CD14-positive monocyte (primary cell): ENCODE data around the gene BCL7C. TPM values are rescaled to one million over a fixed set of nuclear protein-coding genes. Genes with fewer than 3 reads are reported as not detected.
A peak's percentile ranks its signal among the peaks of the same experiment; 100 is the strongest.

Experiments used
- DNase-seq, 3 donors: peaks; one replicate each; pipeline ENCODE4 v3.0.0-alpha.2; 2011 to 2022
- H2AFZ ChIP-seq: 2 replicates; pipeline ENCODE4 v1.6.0; 2012; ENCODE audit warnings: mild to moderate bottlenecking, low read depth, low read length, inconsistent platforms; ENCODE audit not compliant: insufficient read depth, poor library complexity, severe bottlenecking
- H3K27ac ChIP-seq, 2 donors: 1 replicate in 1 of 2; 2 replicates in 1 of 2; pipeline ENCODE4 v1.5.1; 2012 to 2013; ENCODE audit warnings: low read length in 2 of 2, control low read depth in 1 of 2, inconsistent platforms in 1 of 2, low read depth in 1 of 2, mild to moderate bottlenecking in 1 of 2
- H3K27me3 ChIP-seq, 2 donors: one replicate each; pipeline versions ENCODE4 v1.6.0 to v1.6.1; 2011 to 2013; ENCODE audit warnings: low read length in 2 of 2; ENCODE audit not compliant: control insufficient read depth in 2 of 2, insufficient read depth in 2 of 2
- H3K36me3 ChIP-seq, 2 donors: replicated peaks in 1 of 2; 1 replicate in 1 of 2; 2 replicates in 1 of 2; pipeline versions ENCODE4 v1.5.1 to v1.6.1; 2012 to 2013; ENCODE audit warnings: low read length in 2 of 2, control low read depth in 1 of 2, inconsistent platforms in 1 of 2, mild to moderate bottlenecking in 1 of 2; ENCODE audit not compliant: insufficient read depth in 2 of 2, control insufficient read depth in 1 of 2
- H3K4me1 ChIP-seq, 2 donors: 1 replicate in 1 of 2; 2 replicates in 1 of 2; pipeline versions ENCODE4 v1.5.1 to v1.6.1; 2012 to 2013; ENCODE audit warnings: low read length in 2 of 2, control low read depth in 1 of 2, inconsistent platforms in 1 of 2, mild to moderate bottlenecking in 1 of 2, moderate library complexity in 1 of 2; ENCODE audit not compliant: insufficient read depth in 2 of 2, control insufficient read depth in 1 of 2
- H3K4me2 ChIP-seq: replicated peaks from 2 replicates; pipeline ENCODE3; 2012; ENCODE audit warnings: low read length, moderate library complexity, mild to moderate bottlenecking; ENCODE audit not compliant: poor library complexity, severe bottlenecking; ENCODE audit errors: extremely low read depth
- H3K4me3 ChIP-seq, 3 experiments: fragments of 200-600 bp in 1 of 3; sonication (generic) in 1 of 3; replicated peaks in 1 of 3; 1 replicate in 2 of 3; 2 replicates in 1 of 3; pipeline ENCODE4 v1.5.1; 2011 to 2013; ENCODE audit warnings: low read length in 3 of 3, mild to moderate bottlenecking in 3 of 3, control low read depth in 2 of 3, low read depth in 2 of 3, inconsistent platforms in 1 of 3, moderate library complexity in 1 of 3
- H3K79me2 ChIP-seq: 2 replicates; pipeline ENCODE4 v1.6.0; 2012; ENCODE audit warnings: mild to moderate bottlenecking, control low read depth, inconsistent platforms, low read length, moderate library complexity; ENCODE audit not compliant: insufficient read depth
- H3K9ac ChIP-seq: 2 replicates; pipeline ENCODE4 v1.6.0; 2017; ENCODE audit warnings: low read length, mild to moderate bottlenecking; ENCODE audit not compliant: insufficient read depth, poor library complexity, severe bottlenecking
- H3K9me3 ChIP-seq, 2 donors: replicated peaks in 1 of 2; 1 replicate in 1 of 2; 2 replicates in 1 of 2; pipeline versions ENCODE4 v1.5.1 to v1.6.1; 2012 to 2013; ENCODE audit warnings: low read length in 2 of 2, control low read depth in 1 of 2; ENCODE audit not compliant: control insufficient read depth in 1 of 2, insufficient read depth in 1 of 2
- H4K20me1 ChIP-seq: 2 replicates; pipeline ENCODE4 v1.6.0; 2012; ENCODE audit warnings: mild to moderate bottlenecking, low read length, control low read depth, moderate library complexity; ENCODE audit not compliant: insufficient read depth
- H3K27ac Mint-ChIP-seq, 7 donors: one replicate each; pipeline ENCODE4 v1.8.0; 2020; ENCODE audit warnings: mild to moderate bottlenecking in 7 of 7, mixed read lengths in 7 of 7, moderate library complexity in 6 of 7, inconsistent platforms in 2 of 7
- H3K27me3 Mint-ChIP-seq, 3 donors: one replicate each; pipeline ENCODE4 v1.8.0; 2021 to 2022; ENCODE audit warnings: low read depth in 3 of 3, mild to moderate bottlenecking in 3 of 3, mixed read lengths in 3 of 3, moderate library complexity in 3 of 3, inconsistent platforms in 1 of 3
- H3K36me3 Mint-ChIP-seq, 2 donors: one replicate each; pipeline ENCODE4 v1.8.0; 2020; ENCODE audit warnings: mixed read lengths in 2 of 2, inconsistent platforms in 1 of 2, mild to moderate bottlenecking in 1 of 2
- H3K4me1 Mint-ChIP-seq: one replicate; pipeline ENCODE4 v1.8.0; 2020; ENCODE audit warnings: mild to moderate bottlenecking, mixed read lengths
- H3K4me3 Mint-ChIP-seq, 2 donors: one replicate each; pipeline ENCODE4 v1.8.0; 2020; ENCODE audit warnings: mild to moderate bottlenecking in 2 of 2, mixed read lengths in 2 of 2, moderate library complexity in 1 of 2
- H3K9me3 Mint-ChIP-seq, 7 donors: one replicate each; pipeline ENCODE4 v1.8.0; 2020 to 2022; ENCODE audit warnings: mixed read lengths in 7 of 7, mild to moderate bottlenecking in 6 of 7, moderate library complexity in 6 of 7, inconsistent platforms in 2 of 7
- WGBS: methylation state at CpG from one replicate; pipeline ENCODE4 v1.1.5; 2013; ENCODE audit warnings: missing lambda C conversion rate; ENCODE audit not compliant: insufficient coverage; 5-methylcytosine and 5-hydroxymethylcytosine counted together
- intact Hi-C, 2 donors: fragments of 100-400 bp; cut with micrococcal nuclease; formaldehyde crosslinking; loops; one replicate each; pipeline versions ENCODE4 v1.15.0 to v1.15.1; 2023
- polyA plus RNA-seq, 3 donors: library from polyadenylated mRNA; depleted of rRNA in 1 of 3; unstranded in 2 of 3; stranded (reverse) in 1 of 3; fragments of 300-500 nt in 2 of 3; fragments of >200 nt in 1 of 3; fragmentation: Illumina TruSeq in 2 of 3; gene quantifications; 1 replicate in 2 of 3; 2 replicates in 1 of 3; pipeline ENCODE4 v1.2.3, GENCODE V29; 2012 to 2021
- TF ChIP-seq, protein P1 (sequence below): fragments of 200-600 bp; IDR thresholded peaks from one replicate; pipeline ENCODE4 v1.8.0; 2022; ENCODE audit warnings: antibody characterized with exemption, mild to moderate bottlenecking

BCL7C gene
- polyA plus RNA-seq, 3 donors = 11.4 to 19.1 (median 17.4) TPM

- Histone ChIP-seq H3K4me3 (no peak overlapping the region), H3K27ac (no peak overlapping the region), H3K4me1 (peaks cover 12 to 19% of the 10 kb centered on the region in 2 donors), H3K79me2 (no peaks in the 10 kb centered on the region), H2AFZ (no peak overlapping the region), H3K27me3 (no peaks in the 10 kb centered on the region), H3K9me3 (no peaks in the 10 kb centered on the region), H3K9ac (no peak overlapping the region), H4K20me1 (no peaks in the 10 kb centered on the region), H3K36me3 (peaks cover 16 to 36% of the 10 kb centered on the region in 2 donors), H3K4me2 (no peak overlapping the region)
- TF ChIP-seq, protein P1, sequence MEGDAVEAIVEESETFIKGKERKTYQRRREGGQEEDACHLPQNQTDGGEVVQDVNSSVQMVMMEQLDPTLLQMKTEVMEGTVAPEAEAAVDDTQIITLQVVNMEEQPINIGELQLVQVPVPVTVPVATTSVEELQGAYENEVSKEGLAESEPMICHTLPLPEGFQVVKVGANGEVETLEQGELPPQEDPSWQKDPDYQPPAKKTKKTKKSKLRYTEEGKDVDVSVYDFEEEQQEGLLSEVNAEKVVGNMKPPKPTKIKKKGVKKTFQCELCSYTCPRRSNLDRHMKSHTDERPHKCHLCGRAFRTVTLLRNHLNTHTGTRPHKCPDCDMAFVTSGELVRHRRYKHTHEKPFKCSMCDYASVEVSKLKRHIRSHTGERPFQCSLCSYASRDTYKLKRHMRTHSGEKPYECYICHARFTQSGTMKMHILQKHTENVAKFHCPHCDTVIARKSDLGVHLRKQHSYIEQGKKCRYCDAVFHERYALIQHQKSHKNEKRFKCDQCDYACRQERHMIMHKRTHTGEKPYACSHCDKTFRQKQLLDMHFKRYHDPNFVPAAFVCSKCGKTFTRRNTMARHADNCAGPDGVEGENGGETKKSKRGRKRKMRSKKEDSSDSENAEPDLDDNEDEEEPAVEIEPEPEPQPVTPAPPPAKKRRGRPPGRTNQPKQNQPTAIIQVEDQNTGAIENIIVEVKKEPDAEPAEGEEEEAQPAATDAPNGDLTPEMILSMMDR = no peak
- Mint-ChIP-seq H3K4me1 (peaks cover 23% of the 10 kb centered on the region), H3K36me3 (peaks cover 23 to 32% of the 10 kb centered on the region in 2 donors), H3K27ac (peak overlapping the region in 3 of 7 donors; percentile 31 to 81 (median 60)), H3K4me3 (no peak overlapping the region), H3K27me3 (no peaks in the 10 kb centered on the region), H3K9me3 (peaks cover 0 to 2% (median 0%) of the 10 kb centered on the region in 7 donors)
- WGBS = 76% methylated on average over 9 of the region's 10 CpGs
- intact Hi-C loops = loop anchor here in 1 of 2 donors (10.0 kb wide), 2 partner anchors 161 to 271 kb away; partner anchors contain the start of genes CFAP119, FBRS, PRR14 and RNF40
- no peak for DNase-seq
Measured at GRCh38 chr16:30925995-30926811, 32.3 kb upstream of the BCL7C start.

- Histone ChIP-seq H3K9ac (no peak overlapping the region), H3K27me3 (no peaks in the 10 kb centered on the region), H3K4me1 (peaks cover 12 to 20% of the 10 kb centered on the region in 2 donors), H3K79me2 (no peaks in the 10 kb centered on the region), H3K9me3 (no peaks in the 10 kb centered on the region), H3K36me3 (peaks cover 15 to 30% of the 10 kb centered on the region in 2 donors), H3K27ac (no peak overlapping the region), H4K20me1 (no peaks in the 10 kb centered on the region), H3K4me2 (no peak overlapping the region), H2AFZ (no peak overlapping the region), H3K4me3 (no peak overlapping the region)
- TF ChIP-seq, protein P1 = no peak
- Mint-ChIP-seq H3K9me3 (peaks cover 0 to 2% (median 0%) of the 10 kb centered on the region in 7 donors), H3K27me3 (no peaks in the 10 kb centered on the region), H3K36me3 (peaks cover 17 to 26% of the 10 kb centered on the region in 2 donors), H3K27ac (no peak overlapping the region), H3K4me3 (no peak overlapping the region), H3K4me1 (peaks cover 23% of the 10 kb centered on the region)
- 92% methylated on average over 26 of the region's 26 CpGs for WGBS
- intact Hi-C loops = loop anchor here in 1 of 2 donors (10.0 kb wide), 2 partner anchors 161 to 271 kb away; partner anchors contain the start of genes CFAP119, FBRS, PRR14 and RNF40
- no peak for DNase-seq
Measured at GRCh38 chr16:30925632-30925987, 31.7 kb upstream of the BCL7C start.
